Panc1 (cell line): ENCODE results near the gene POLRMT.

Experiments
- SIN3A ChIP-seq: IDR thresholded peaks from 2 replicates; pipeline ENCODE4 v1.6.1; 2012; ENCODE audit warnings: low read depth, mild to moderate bottlenecking, low read length, moderate library complexity, borderline replicate concordance; ENCODE audit not compliant: insufficient read depth
- TF ChIP-seq, protein P1 (sequence below): fragments of 450-650 bp; IDR thresholded peaks from 2 replicates; pipeline ENCODE4 v1.5.1; 2017; ENCODE audit warnings: mild to moderate bottlenecking
- TF ChIP-seq, protein P2 (sequence below), 2 experiments: IDR thresholded peaks; 2 replicates each; pipeline ENCODE4 v1.6.1; 2011 to 2012; ENCODE audit warnings: low read depth in 2 of 2, control low read depth in 1 of 2, low read length in 1 of 2, mild to moderate bottlenecking in 1 of 2, moderate library complexity in 1 of 2; ENCODE audit not compliant: insufficient read depth in 1 of 2

- TF ChIP-seq, protein P1, sequence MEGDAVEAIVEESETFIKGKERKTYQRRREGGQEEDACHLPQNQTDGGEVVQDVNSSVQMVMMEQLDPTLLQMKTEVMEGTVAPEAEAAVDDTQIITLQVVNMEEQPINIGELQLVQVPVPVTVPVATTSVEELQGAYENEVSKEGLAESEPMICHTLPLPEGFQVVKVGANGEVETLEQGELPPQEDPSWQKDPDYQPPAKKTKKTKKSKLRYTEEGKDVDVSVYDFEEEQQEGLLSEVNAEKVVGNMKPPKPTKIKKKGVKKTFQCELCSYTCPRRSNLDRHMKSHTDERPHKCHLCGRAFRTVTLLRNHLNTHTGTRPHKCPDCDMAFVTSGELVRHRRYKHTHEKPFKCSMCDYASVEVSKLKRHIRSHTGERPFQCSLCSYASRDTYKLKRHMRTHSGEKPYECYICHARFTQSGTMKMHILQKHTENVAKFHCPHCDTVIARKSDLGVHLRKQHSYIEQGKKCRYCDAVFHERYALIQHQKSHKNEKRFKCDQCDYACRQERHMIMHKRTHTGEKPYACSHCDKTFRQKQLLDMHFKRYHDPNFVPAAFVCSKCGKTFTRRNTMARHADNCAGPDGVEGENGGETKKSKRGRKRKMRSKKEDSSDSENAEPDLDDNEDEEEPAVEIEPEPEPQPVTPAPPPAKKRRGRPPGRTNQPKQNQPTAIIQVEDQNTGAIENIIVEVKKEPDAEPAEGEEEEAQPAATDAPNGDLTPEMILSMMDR, result no peak
- TF ChIP-seq, protein P2, sequence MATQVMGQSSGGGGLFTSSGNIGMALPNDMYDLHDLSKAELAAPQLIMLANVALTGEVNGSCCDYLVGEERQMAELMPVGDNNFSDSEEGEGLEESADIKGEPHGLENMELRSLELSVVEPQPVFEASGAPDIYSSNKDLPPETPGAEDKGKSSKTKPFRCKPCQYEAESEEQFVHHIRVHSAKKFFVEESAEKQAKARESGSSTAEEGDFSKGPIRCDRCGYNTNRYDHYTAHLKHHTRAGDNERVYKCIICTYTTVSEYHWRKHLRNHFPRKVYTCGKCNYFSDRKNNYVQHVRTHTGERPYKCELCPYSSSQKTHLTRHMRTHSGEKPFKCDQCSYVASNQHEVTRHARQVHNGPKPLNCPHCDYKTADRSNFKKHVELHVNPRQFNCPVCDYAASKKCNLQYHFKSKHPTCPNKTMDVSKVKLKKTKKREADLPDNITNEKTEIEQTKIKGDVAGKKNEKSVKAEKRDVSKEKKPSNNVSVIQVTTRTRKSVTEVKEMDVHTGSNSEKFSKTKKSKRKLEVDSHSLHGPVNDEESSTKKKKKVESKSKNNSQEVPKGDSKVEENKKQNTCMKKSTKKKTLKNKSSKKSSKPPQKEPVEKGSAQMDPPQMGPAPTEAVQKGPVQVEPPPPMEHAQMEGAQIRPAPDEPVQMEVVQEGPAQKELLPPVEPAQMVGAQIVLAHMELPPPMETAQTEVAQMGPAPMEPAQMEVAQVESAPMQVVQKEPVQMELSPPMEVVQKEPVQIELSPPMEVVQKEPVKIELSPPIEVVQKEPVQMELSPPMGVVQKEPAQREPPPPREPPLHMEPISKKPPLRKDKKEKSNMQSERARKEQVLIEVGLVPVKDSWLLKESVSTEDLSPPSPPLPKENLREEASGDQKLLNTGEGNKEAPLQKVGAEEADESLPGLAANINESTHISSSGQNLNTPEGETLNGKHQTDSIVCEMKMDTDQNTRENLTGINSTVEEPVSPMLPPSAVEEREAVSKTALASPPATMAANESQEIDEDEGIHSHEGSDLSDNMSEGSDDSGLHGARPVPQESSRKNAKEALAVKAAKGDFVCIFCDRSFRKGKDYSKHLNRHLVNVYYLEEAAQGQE (IDR thresholded peaks at IDR 0.05; ENCODE audit: insufficient read depth in 1 of 2, low read depth in 2 of 2, low read length in 1 of 2), result no peak
- no peak for TF ChIP-seq SIN3A
Observed at GRCh38 chr19:647566-648284, 14.4 kb upstream of the POLRMT start.
